Osteocyte (in vitro differentiated cells): Measurements from ENCODE around the gene FOLR3. TPM values are rescaled to one million over a fixed set of nuclear protein-coding genes. Genes with fewer than 3 reads are reported as not detected.
"Not testable (repeated sequence)": the region's sequence is repeated elsewhere in the genome, so short reads cannot be mapped to it uniquely, and the experiment has no call there.

Source experiments
- DNase-seq: peaks from one replicate; pipeline ENCODE4 v3.0.0; 2021; ENCODE audit warnings: mixed read lengths; ENCODE audit not compliant: unreplicated experiment; ENCODE audit errors: extremely low spot score
- H3K27ac Mint-ChIP-seq: one replicate; pipeline ENCODE4 v1.8.0; 2021; ENCODE audit warnings: mild to moderate bottlenecking, mixed read lengths; ENCODE audit not compliant: unreplicated experiment
- H3K27me3 Mint-ChIP-seq: one replicate; pipeline ENCODE4 v1.8.0; 2021; ENCODE audit warnings: mixed read lengths; ENCODE audit not compliant: unreplicated experiment
- H3K36me3 Mint-ChIP-seq: one replicate; pipeline ENCODE4 v1.8.0; 2021; ENCODE audit warnings: mixed read lengths; ENCODE audit not compliant: unreplicated experiment
- H3K4me1 Mint-ChIP-seq: one replicate; pipeline ENCODE4 v1.8.0; 2021; ENCODE audit warnings: mixed read lengths; ENCODE audit not compliant: unreplicated experiment
- H3K4me3 Mint-ChIP-seq: one replicate; pipeline ENCODE4 v1.8.0; 2021; ENCODE audit warnings: mild to moderate bottlenecking, moderate library complexity, mixed read lengths; ENCODE audit not compliant: unreplicated experiment
- H3K9me3 Mint-ChIP-seq: one replicate; pipeline ENCODE4 v1.8.0; 2021; ENCODE audit warnings: mixed read lengths; ENCODE audit not compliant: unreplicated experiment
- CTCF ChIP-seq: fragments of 200-600 bp; sonication (generic); IDR thresholded peaks from 2 replicates; pipeline ENCODE4 v1.5.0; 2021; ENCODE audit warnings: antibody characterized with exemption, mild to moderate bottlenecking, moderate library complexity
- total RNA-seq: library from RNA; stranded (reverse); gene quantifications from 2 replicates; pipeline ENCODE4 v1.2.1, GENCODE V29; 2021

Gene FOLR3
- total RNA-seq, 1 donor from 2014 or later, result not detected

GRCh38 chr11:72140661-72141060 lies 5.1 kb downstream of the FOLR3 start:
- TF ChIP-seq CTCF, result no peak
- Mint-ChIP-seq H3K4me3 (no peak overlapping the region), H3K27ac (no peak overlapping the region), H3K27me3 (peaks cover 20% of the 10 kb centered on the region), H3K4me1 (no peaks in the 10 kb centered on the region), H3K9me3 (no peaks in the 10 kb centered on the region), H3K36me3 (no peaks in the 10 kb centered on the region)
- no peak for DNase-seq

- TF ChIP-seq CTCF, result no peak
- H3K27me3 Mint-ChIP-seq, result peaks cover 20% of the 10 kb centered on the region
- H3K9me3 Mint-ChIP-seq, result no peaks in the 10 kb centered on the region
- no peak overlapping the region for H3K27ac Mint-ChIP-seq
- no peak for DNase-seq
- H3K36me3 Mint-ChIP-seq, result no peaks in the 10 kb centered on the region
- no peak overlapping the region for H3K4me3 Mint-ChIP-seq
- H3K4me1 Mint-ChIP-seq, result no peaks in the 10 kb centered on the region
Measured at GRCh38 chr11:72141066-72141465, 5.5 kb downstream of the FOLR3 start.

GRCh38 chr11:72142086-72142485 lies 6.6 kb downstream of the FOLR3 start:
- not testable (repeated sequence) for DNase-seq, H3K4me1 Mint-ChIP-seq, H3K9me3 Mint-ChIP-seq, H3K4me3 Mint-ChIP-seq, H3K36me3 Mint-ChIP-seq, H3K27ac Mint-ChIP-seq
- H3K27me3 Mint-ChIP-seq, result peaks cover 24% of the 10 kb centered on the region

GRCh38 chr11:72142543-72142942 lies 7.0 kb downstream of the FOLR3 start:
- H3K4me1 Mint-ChIP-seq, H3K27ac Mint-ChIP-seq, H3K9me3 Mint-ChIP-seq, H3K4me3 Mint-ChIP-seq, DNase-seq, H3K36me3 Mint-ChIP-seq: not testable (repeated sequence)
- H3K27me3 Mint-ChIP-seq, result peaks cover 25% of the 10 kb centered on the region

- DNase-seq, result no peak
Measured at GRCh38 chr11:72144807-72145565, 9.5 kb downstream of the FOLR3 start.

More at GRCh38 chr11:72144807-72145565, 9.5 kb downstream of the FOLR3 start:
- H3K9me3 Mint-ChIP-seq, result no peaks in the 10 kb centered on the region
- H3K27ac Mint-ChIP-seq, result no peak overlapping the region
- no peaks in the 10 kb centered on the region for H3K36me3 Mint-ChIP-seq
- peaks cover 25% of the 10 kb centered on the region for H3K27me3 Mint-ChIP-seq
- H3K4me1 Mint-ChIP-seq, result no peaks in the 10 kb centered on the region
- no peak for TF ChIP-seq CTCF
- no peak overlapping the region for H3K4me3 Mint-ChIP-seq
